Esophagus mucosa (tissue), 1 donor: ENCODE data around the gene IL6R. TPM values are rescaled to one million over a fixed set of nuclear protein-coding genes. Genes with fewer than 3 reads are reported as not detected.
"Not testable (repeated sequence)": the region's sequence is repeated elsewhere in the genome, so short reads cannot be mapped to it uniquely, and the experiment has no call there.

ENCODE experiments used
- ATAC-seq: fragments of 200-7000 bp; cut with Tn5 transposase; one replicate; pipeline ENCODE4 v1.9.1; 2020
- total RNA-seq: library from RNA; stranded (reverse); gene quantifications from one replicate; pipeline ENCODE4 v1.2.4, GENCODE V29; 2023
- donor health status: DM: yes; HTN: yes; CAD: no.

Gene IL6R
- 6.1 TPM for total RNA-seq

- peak; percentile 87 for ATAC-seq
Observed at GRCh38 chr1:154404984-154405746, at the start of gene IL6R. TSS of gene IL6R (plus strand) at chr1:154405343. CDS start at chr1:154405630, 287 bp downstream.

GRCh38 chr1:154358519-154358918 lies 46.6 kb upstream of the IL6R start:
- ATAC-seq = no peak

- no peak for ATAC-seq
Observed at GRCh38 chr1:154360288-154360687, 44.9 kb upstream of the IL6R start.

- ATAC-seq = not testable (repeated sequence)
Observed at GRCh38 chr1:154360881-154361280, 44.3 kb upstream of the IL6R start.

- no peak for ATAC-seq
Observed at GRCh38 chr1:154361357-154361756, 43.8 kb upstream of the IL6R start.

GRCh38 chr1:154371436-154371835 lies 33.7 kb upstream of the IL6R start:
- ATAC-seq = no peak

GRCh38 chr1:154373777-154374357 lies 31.3 kb upstream of the IL6R start:
- not testable (repeated sequence) for ATAC-seq

- ATAC-seq = no peak
Observed at GRCh38 chr1:154379301-154379700, 25.8 kb upstream of the IL6R start.

GRCh38 chr1:154384650-154385489 lies 20.3 kb upstream of the IL6R start:
- ATAC-seq = peak; percentile 59

- ATAC-seq = peak; percentile 23
Observed at GRCh38 chr1:154386643-154387352, 18.3 kb upstream of the IL6R start.

- peak; percentile 82 for ATAC-seq
Observed at GRCh38 chr1:154391086-154391770, 13.9 kb upstream of the IL6R start.

- ATAC-seq = peak; percentile 54
Observed at GRCh38 chr1:154398141-154398540, 7.0 kb upstream of the IL6R start.

- no peak for ATAC-seq
Observed at GRCh38 chr1:154398678-154399077, 6.5 kb upstream of the IL6R start.

GRCh38 chr1:154400381-154400801 lies 4.8 kb upstream of the IL6R start:
- ATAC-seq = no peak

GRCh38 chr1:154402409-154402921 lies 2.7 kb upstream of the IL6R start:
- ATAC-seq = no peak

GRCh38 chr1:154403261-154403943 lies 1.7 kb upstream of the IL6R start:
- ATAC-seq = no peak

GRCh38 chr1:154403983-154404382 lies 1.2 kb upstream of the IL6R start:
- ATAC-seq = no peak

GRCh38 chr1:154404511-154404931 lies 622 bp upstream of the IL6R start:
- no peak for ATAC-seq

GRCh38 chr1:154405747-154406571 lies 816 bp downstream of the IL6R start:
- ATAC-seq = peak; percentile 53

- ATAC-seq = no peak
Observed at GRCh38 chr1:154406572-154406879, 1.4 kb downstream of the IL6R start.

GRCh38 chr1:154406886-154407197 lies 1.7 kb downstream of the IL6R start:
- ATAC-seq = no peak
